RWPE2 (cell line): Measurements from ENCODE around the gene CAST.

Experiments used
- ATAC-seq: fragments of 200-7000 bp; cut with Tn5 transposase; 3 replicates; pipeline ENCODE4 v1.9.1; 2021; ENCODE audit warnings: low read depth
- DNase-seq: peaks from one replicate; pipeline ENCODE4 v3.0.0-alpha.2; 2020; ENCODE audit warnings: low spot score
- H3K27ac ChIP-seq: fragments of 450-650 bp; 2 replicates; pipeline ENCODE4 v1.5.1; 2017; ENCODE audit warnings: mild to moderate bottlenecking; ENCODE audit not compliant: poor library complexity, severe bottlenecking
- H3K27me3 ChIP-seq: fragments of 250-450 bp; sonication (Bioruptor Pico); 2 replicates; pipeline ENCODE4 v1.5.1; 2021; ENCODE audit warnings: mild to moderate bottlenecking, moderate library complexity; ENCODE audit not compliant: insufficient read depth, poor library complexity, severe bottlenecking
- H3K36me3 ChIP-seq: fragments of 250-450 bp; sonication (Bioruptor Pico); 2 replicates; pipeline ENCODE4 v1.5.1; 2020; ENCODE audit warnings: low read depth, mild to moderate bottlenecking, moderate library complexity
- H3K4me1 ChIP-seq: fragments of 250-450 bp; sonication (Bioruptor Pico); 2 replicates; pipeline ENCODE4 v1.5.1; 2021; ENCODE audit warnings: mild to moderate bottlenecking, moderate library complexity; ENCODE audit not compliant: insufficient read depth, poor library complexity, severe bottlenecking
- H3K4me3 ChIP-seq: fragments of 250-450 bp; sonication (Bioruptor Pico); 2 replicates; pipeline ENCODE4 v1.5.1; 2021; ENCODE audit warnings: mild to moderate bottlenecking, moderate library complexity; ENCODE audit not compliant: severe bottlenecking
- H3K9me3 ChIP-seq: fragments of 250-450 bp; sonication (Bioruptor Pico); 2 replicates; pipeline ENCODE4 v1.5.1; 2021; ENCODE audit warnings: mild to moderate bottlenecking, moderate library complexity; ENCODE audit not compliant: severe bottlenecking
- TF ChIP-seq, protein P1 (sequence below): fragments of 450-650 bp; IDR thresholded peaks from one replicate; pipeline ENCODE4 v1.5.1; 2017; ENCODE audit warnings: mild to moderate bottlenecking, moderate library complexity; ENCODE audit not compliant: poor library complexity, severe bottlenecking

Gene CAST

DNA sequence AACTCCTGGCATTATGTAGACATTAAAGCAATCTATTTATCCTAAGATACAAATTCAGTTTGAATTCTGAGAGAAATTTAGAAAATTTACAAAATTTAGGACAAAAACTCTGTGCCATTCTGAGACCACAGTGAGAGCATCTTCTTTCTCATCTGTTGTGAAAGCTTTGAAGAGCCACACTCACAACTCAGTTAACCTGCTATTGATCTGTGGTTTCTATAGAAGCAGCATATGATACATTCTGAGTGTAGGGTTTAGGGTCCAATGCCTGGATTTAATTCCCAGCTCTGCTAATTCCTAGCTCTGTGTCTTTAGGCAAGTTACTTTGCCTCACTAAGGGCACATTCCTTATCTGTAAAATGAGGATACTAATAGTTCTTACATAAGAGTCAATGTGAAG lies 21.6 kb downstream of the CAST start:
- no peaks in the 10 kb centered on the region for H3K27me3 ChIP-seq
- no peak for ATAC-seq
- peaks cover 9% of the 10 kb centered on the region for H3K4me1 ChIP-seq
- no peak overlapping the region for H3K4me3 ChIP-seq
- H3K9me3 ChIP-seq: no peaks in the 10 kb centered on the region
- peaks cover 48% of the 10 kb centered on the region for H3K36me3 ChIP-seq
- TF ChIP-seq, protein P1, sequence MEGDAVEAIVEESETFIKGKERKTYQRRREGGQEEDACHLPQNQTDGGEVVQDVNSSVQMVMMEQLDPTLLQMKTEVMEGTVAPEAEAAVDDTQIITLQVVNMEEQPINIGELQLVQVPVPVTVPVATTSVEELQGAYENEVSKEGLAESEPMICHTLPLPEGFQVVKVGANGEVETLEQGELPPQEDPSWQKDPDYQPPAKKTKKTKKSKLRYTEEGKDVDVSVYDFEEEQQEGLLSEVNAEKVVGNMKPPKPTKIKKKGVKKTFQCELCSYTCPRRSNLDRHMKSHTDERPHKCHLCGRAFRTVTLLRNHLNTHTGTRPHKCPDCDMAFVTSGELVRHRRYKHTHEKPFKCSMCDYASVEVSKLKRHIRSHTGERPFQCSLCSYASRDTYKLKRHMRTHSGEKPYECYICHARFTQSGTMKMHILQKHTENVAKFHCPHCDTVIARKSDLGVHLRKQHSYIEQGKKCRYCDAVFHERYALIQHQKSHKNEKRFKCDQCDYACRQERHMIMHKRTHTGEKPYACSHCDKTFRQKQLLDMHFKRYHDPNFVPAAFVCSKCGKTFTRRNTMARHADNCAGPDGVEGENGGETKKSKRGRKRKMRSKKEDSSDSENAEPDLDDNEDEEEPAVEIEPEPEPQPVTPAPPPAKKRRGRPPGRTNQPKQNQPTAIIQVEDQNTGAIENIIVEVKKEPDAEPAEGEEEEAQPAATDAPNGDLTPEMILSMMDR: no peak
- H3K27ac ChIP-seq: no peak overlapping the region
- DNase-seq: no peak

DNA sequence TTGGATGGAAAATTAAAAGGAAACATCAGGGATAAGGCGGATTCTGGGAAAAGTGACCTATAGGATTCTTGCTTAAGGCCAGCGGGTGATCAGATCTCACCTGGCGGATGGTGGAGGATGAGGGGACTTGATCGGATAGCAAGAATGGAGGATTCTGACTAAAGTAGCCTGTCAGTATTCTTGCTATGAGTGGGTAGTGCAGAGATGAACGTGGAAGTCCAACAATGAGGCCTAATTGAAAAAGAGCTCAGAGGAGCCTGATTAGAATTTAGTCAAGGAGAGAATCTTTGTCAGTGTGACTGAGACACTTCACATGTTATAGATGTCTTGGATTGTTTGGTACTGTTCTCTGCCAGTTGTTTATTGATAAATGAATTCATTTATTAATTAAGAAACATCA lies 24.9 kb downstream of the CAST start:
- Histone ChIP-seq H3K4me1 (peaks cover 28% of the 10 kb centered on the region), H3K27me3 (no peaks in the 10 kb centered on the region), H3K9me3 (no peaks in the 10 kb centered on the region), H3K36me3 (peaks cover 35% of the 10 kb centered on the region), H3K27ac (peak overlapping the region; percentile 27), H3K4me3 (no peak overlapping the region)
- no peak for DNase-seq
- no peak for ATAC-seq
- TF ChIP-seq, protein P1: no peak

DNA sequence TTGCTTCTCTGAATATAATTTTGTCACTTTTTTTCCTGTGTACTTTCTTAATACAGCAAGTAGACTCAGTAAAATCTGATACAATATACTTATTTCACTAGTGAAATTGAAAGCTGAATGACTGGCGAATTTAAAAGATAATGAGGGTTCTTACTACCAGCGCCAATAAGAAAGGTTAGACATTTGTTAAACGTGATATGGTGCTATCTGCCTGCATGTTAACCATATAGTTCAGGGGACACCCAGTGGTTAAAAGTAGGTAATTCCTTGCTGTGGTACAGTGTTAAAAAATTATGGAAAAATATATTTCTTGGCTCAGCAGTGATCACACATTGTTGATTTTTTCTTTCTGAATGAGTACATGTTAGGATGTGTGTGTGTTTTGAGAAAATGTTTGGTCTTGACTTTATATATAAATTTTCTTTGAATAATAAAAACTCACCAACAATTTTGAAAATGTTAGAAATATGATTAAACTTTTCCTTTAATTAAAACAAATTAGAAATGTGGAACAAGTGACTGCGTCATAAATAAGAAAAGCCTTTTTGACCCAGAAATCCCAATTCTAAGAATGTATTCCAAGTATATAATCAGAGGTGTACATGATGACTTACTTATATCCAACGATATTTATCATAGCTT lies 25.8 kb downstream of the CAST start:
- DNase-seq (no peak), ATAC-seq (peak; percentile 80)
- Histone ChIP-seq H3K27ac (peak overlapping the region; percentile 27), H3K4me3 (peak overlapping the region; percentile 2), H3K9me3 (no peaks in the 10 kb centered on the region), H3K4me1 (peaks cover 35% of the 10 kb centered on the region), H3K27me3 (no peaks in the 10 kb centered on the region), H3K36me3 (peaks cover 37% of the 10 kb centered on the region)
- TF ChIP-seq, protein P1: peak; percentile 99

DNA sequence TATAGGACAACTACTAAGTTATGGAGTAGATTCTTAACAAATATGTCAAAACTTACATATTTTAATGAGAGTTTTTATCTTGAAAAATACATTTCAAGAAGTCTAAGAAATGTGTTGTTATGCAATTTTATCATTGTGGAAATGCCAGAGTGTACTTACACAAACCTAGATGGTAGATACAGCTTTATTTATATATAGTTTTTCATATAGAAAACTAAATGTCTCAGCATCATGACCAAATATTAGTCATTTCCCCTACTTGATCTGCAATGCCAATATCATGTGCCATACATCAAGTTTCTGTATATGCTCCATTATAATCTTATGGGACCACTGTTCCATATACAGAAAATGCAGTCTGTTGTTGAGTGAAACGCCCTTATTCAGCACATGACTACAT lies 28.7 kb downstream of the CAST start:
- Histone ChIP-seq H3K4me1 (peaks cover 35% of the 10 kb centered on the region), H3K9me3 (no peaks in the 10 kb centered on the region), H3K4me3 (no peak overlapping the region), H3K27ac (peak overlapping the region; percentile 64), H3K36me3 (peaks cover 46% of the 10 kb centered on the region), H3K27me3 (no peaks in the 10 kb centered on the region)
- ATAC-seq (peak; percentile 14; the same call in 1 of the 3 replicates), DNase-seq (no peak)
- TF ChIP-seq, protein P1: no peak
